HG03095 (cell line): ENCODE results near the gene MED22.
"Not testable (repeated sequence)": the region's sequence is repeated elsewhere in the genome, so short reads cannot be mapped to it uniquely, and the experiment has no call there.

ENCODE experiments used
- ATAC-seq: cut with Tn5 transposase; IDR thresholded peaks from one replicate; pipeline ENCODE4 v1.9.1; 2021; ENCODE audit warnings: moderate library complexity; ENCODE audit not compliant: unreplicated experiment

MED22 gene

DNA sequence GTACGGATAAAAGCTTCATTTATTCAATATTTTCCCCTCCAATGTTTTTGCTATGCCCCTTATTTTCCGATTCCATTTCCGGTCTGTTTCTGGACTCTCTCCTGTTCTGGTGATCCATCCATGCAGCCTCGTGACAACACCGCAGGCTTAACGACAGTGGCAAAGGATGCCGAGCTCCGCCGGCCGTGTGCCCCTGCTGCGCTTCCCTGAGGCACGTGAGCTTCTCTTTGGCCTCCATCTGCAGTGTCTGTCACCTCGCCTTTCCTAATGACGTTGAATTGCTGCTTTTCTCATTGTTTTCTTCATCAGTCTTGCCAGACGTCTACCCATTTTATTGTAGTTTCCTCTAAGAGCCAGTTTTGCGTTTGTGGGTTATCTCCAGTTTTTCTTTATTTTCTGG lies 40.6 kb downstream of the MED22 start:
- ATAC-seq: no peak

DNA sequence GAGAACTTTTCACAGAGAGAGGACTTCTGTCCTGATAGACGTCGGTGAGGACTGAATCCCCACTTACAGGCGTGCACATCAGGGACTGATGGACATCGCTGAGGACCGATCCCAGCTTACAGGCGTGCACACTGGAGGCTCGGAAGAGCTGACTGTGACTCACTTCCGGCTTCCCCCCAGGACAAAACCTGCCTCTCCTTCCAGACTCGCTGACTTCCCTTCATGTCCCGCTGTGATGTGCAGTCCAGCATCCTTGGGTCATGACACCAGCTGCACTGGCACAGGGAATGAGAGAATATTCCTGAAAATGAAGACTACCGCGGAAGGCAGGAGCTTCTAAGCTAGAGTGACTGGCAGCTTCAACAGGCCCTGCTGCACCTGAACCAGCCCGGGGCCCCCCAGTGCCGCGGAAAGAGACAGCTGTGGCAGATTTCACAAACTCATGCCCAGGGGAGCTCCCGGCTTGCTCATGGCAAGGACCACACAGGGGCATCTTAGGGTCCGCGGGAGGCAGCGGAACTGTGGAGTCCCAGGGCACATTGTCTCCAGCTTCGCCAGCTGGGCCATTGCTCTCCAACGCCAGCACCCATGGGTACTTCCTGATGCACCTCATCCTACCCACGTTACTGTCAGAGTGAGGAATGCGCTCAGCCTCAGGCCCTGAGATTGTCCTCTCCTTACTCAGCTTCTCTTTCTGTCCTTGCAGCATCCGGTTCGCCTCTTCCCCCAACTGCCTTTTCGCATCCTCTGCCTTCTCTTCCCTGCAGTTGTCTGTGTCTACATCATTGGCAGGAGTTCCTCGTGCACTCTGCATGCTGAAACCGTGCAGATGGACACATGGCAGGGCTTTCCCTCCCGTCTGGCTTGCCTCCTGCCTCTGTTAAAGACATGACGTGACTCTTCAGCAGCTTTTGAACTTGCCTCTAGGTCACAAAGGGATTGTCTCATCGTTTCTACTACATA lies 41.4 kb downstream of the MED22 start:
- no peak for ATAC-seq

DNA sequence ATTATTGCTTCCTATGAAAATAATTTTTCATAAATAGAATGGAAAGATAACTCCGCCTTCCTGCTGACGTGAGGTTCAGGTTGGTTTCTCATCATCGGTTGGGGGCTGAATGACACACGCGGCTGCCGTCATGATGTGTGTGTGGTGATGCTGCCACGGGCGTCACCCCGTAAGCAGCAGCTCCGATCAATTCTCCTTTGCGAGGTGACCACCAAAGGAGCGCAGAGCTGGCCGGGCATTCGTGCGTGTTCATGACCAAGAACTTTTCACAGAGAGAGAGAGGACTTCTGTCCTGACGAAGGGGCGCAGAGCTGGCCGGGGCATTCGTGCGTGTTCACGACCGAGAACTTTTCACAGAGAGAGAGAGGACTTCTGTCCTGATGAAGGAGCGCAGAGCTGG lies 42.2 kb downstream of the MED22 start:
- ATAC-seq: no peak

DNA sequence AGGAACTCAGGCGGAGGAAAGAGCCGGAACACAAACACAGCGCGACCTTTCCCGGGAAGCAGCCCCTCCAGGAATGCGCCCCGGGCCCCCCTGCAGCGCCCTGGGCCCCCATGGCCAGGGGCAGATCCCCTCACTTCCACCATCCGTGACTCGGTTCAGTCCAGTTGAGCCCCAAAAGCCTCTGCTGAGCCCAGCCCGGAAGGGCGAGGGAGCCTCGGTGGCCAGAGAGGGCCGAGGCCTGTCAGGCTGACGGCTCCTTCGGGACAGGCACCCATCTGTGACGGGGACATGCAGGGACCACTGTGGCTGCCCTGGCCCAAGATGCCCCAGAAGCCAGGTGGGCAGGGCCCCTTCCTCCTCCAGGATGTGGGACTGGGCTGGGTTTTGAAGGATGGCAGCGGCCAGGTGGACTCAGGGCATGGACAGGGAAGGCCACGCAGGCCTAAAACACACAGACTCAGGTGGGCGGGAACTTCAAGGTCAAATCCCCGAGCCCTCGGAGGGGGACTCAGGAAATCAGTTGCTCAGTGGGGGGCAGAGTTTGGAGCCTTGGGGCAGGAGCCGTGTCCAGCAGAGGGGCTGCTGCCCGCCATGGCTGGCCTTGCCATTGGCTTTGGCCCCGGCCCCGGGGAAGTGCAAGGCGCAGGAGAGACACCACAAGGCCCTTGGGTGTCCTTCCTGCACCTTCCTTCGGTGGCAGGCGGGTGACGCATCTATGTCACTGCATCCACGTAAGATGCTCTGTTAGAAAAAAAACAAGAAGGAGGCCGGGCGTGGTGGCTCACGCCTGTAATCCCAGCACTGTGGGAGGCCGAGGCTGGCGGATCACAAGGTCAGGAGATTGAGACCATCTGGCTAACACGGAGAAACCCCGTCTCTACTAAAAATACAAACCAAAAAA lies 43.2 kb downstream of the MED22 start:
- ATAC-seq: no peak

DNA sequence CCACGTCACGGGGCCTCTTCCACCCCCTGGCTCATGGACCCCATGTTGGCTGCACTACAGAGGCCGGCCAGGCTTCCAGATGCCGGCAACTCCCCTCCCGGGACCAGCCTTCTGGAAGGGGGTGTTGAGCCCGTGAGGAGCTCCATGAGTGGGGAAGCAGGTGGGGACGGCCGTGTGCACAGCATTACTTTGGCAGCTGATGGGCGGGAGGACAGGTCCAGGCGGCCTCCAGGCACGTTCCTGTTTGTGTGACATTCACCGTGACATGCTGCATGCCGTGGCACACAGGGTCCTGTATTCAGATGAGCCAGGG lies 43.8 kb downstream of the MED22 start:
- ATAC-seq: no peak

DNA sequence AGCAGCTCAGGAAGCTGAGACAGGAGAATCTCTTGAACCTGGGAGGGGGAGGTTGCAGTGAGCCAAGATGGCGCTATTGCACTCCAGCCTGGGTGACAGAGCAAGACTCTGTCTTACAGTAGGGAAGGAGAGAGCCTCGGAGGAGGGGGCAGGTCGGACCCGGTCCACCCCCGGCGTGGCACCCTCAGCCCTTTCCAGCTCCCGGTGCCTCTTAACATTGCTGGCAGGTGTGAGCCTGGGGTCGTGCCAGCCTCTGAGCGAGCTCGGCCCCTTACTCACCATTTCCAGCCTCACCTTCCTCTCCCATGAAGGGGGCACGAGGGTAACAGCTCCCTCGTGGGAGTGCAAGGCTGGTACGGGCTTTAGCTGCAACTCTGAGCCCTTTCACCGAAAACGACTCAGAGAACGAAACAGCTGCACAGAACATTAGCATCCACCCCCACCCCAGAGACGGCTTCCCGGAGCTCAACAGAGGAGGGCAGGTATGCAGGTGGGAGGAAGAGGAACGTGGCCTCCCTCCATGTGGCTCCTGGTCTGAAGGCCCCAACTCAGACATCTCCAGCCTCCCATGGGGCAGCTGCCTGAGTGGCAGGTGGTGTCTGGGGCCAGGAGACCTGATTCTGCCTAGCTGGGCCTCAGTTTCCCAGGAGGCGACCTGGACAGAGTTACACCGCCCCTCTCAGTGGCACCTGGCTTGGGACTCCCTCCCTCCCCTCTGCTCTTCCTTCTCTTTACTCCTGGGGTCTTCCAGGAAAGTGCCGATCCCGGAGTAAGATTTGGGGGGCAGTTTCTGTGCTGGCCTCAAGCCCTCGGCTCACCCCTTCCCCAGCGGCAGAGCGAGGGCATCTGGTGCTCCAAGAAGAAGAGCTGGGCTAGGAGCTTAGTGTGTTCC lies 44.4 kb downstream of the MED22 start:
- no peak for ATAC-seq

DNA sequence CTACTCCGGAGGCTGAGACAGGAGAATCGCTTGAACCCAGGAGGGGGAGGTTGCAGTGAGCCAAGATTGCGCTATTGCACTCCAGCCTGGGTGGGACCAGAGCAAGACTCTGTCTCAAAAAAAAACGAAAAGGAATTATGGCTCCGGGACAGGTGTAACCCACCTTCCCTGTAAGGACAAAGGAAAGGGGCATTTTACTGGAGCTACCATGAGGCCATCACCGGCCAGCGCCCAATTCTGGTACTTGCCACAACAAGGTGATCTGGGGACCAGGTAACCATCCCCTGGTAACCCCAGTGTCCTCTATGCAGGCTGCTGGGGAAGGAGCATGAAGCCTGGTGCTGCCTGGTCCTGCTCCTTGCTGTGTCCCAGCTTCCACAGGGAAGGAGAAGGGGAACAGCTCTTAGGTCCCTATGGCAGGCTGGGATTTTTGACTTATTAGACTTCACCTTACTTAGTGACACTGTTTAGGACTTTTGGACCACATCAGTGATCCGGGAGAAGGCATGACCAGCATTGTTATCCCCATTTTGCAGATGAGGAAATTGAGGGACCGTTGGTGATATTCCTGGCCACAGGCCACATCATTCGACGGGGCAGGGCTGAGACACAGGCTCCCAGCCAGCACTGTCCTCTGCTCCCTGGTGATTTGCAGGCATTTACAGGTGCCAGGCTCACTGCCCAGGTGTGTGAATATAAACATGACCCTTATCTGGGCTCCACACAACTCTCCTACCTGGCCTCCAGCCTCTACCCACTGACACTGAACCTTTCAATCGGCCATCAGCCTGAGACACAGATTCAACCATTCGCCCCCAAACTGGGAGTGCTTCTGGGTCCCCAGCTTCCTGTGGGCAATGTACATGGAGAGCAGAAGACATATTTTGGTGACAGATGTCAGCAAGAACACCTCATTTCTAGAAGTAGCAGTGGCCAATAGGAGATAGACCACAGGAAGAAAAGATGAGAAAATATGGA lies 46.4 kb downstream of the MED22 start:
- ATAC-seq: no peak

DNA sequence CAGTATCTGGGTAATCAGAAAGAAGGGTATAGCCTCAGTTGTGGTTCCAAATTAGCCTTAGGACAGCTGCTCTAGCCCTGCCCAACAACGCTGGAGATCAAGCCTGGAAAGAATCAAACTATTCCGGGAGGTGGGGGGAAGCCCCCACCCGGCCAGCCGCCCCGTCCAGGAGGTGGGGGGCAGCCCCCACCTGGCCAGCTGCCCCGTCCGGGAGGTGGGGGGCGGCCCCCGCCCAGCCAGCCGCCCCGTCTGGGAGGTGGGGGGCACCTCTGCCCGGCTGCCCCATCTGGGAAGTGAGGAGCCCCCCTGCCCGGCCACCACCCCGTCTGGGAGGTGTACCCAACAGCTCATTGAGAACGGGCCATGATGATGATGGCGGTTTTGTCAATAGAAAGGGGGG lies 47.9 kb downstream of the MED22 start:
- not testable (repeated sequence) for ATAC-seq

DNA sequence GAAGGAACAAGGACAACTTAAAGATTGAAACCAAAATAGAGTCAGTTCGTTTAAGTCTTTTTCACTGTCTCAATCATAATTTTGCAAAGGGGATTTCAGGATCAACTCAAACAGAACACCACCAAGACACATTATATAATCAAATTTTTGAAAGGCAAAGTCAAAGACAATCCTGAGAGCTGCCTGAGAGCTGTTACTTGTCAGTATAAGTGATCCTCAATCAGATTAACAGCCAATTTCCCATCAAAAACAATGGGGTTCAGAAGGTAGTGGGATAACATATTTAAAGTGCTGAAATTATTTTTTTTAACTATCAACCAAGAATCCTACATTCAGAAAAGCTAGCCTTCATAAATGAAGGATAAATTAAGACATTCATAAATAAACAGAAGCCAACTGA lies 53.7 kb downstream of the MED22 start:
- ATAC-seq: no peak

DNA sequence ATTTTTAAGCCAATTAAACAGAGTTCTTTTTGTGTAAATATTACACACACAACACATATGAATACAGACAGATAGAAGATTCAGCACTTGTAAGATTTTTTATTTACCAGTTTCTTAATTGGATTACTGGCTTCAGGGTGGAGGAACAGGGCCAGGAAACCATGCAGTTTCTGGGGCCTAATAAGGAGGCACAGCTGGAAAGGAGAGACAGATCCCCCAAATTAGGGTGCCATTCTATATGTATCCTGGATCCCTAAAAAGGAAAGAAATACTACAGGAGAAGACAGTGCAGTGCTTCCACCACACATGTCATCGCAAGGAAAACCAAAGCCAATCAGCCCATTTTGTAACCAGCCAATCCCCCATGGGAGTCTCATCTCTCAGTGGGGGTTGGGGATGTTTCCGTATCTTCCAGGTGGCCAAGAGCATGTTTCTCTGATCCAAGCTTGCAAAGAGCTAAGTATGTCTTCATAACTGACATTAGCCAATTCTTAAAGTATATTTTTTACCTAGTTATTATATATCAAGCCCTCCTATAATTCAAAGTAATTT lies 57.1 kb downstream of the MED22 start:
- ATAC-seq: no peak
